GM18873 (cell line): Measurements from ENCODE around the gene NSUN6.
"Not testable (repeated sequence)": the region's sequence is repeated elsewhere in the genome, so short reads cannot be mapped to it uniquely, and the experiment has no call there.

Experiments used
- ATAC-seq: cut with Tn5 transposase; IDR thresholded peaks from one replicate; pipeline ENCODE4 v1.9.1; 2021; ENCODE audit warnings: mild to moderate bottlenecking, moderate library complexity, moderate number of reproducible peaks; ENCODE audit not compliant: unreplicated experiment, low FRiP score

Gene NSUN6

GRCh38 chr10:18615618-18616017 lies 35.8 kb downstream of the NSUN6 start:
- ATAC-seq: no peak

DNA sequence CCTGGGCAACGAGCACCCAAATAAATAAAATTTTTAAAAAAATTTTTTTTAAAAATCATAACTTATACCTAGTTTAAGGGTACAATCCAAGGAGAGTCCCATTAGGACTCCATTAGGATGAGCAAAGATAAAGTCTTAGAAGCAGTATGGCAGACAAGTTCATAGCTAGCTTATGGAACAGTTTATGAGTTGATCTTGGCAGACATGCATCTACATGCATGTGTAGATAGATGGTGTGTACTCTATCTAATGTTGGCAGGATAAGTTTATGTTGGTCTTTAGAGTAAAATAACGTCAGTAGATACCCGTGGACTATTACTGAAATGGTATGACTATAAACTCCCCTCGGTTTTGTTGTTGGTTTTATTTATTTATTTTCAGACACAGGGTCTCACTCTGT lies 40.2 kb downstream of the NSUN6 start:
- ATAC-seq: no peak

- no peak for ATAC-seq
Measured at GRCh38 chr10:18610517-18610916, 40.9 kb downstream of the NSUN6 start.

- no peak for ATAC-seq
Measured at GRCh38 chr10:18608596-18608995, 42.8 kb downstream of the NSUN6 start.

- ATAC-seq: no peak
Measured at GRCh38 chr10:18607503-18608378, 43.6 kb downstream of the NSUN6 start.

- ATAC-seq: no peak
Measured at GRCh38 chr10:18606051-18606695, 45.2 kb downstream of the NSUN6 start.

DNA sequence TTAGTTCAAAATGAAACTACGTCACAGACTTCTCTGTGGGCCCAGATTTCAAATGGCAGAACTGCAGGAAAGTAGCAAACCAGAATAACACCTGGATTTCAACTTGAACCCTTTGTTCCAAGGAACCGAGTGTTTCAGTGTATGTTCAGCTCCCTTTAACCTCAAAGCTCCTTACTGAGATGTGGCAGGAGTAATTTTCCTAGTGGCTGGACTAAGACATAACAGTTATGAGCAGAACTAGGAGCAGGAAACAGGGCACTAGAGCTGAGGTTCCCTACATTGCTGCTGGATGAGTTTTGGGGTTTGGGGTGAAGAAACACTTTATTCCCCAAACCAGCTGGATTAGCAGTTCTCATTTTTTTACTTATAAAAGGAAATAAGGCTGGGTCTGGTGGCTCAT lies 50.1 kb downstream of the NSUN6 start:
- ATAC-seq: no peak

GRCh38 chr10:18599392-18599791 lies 52.0 kb downstream of the NSUN6 start:
- no peak for ATAC-seq

GRCh38 chr10:18594574-18595156 lies 56.7 kb downstream of the NSUN6 start:
- ATAC-seq: no peak

DNA sequence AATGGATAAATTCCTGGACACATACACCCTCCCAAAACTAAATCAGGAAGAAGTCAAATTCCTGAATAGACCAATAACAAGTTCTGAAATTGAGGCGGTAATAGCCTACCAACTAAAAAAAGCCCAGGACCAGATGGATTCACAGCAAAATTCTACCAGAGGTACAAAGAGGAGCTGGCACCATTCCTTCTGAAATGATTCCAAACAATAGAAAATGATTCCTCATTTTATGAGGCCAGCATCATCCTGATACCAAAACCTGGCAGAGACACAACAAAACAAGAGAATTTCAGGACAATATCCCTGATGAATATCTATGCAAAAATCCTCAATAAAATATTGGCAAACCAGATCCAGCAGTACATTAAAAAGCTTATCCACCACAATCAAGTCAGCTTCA lies 60.2 kb downstream of the NSUN6 start:
- not testable (repeated sequence) for ATAC-seq

GRCh38 chr10:18586637-18587036 lies 64.8 kb downstream of the NSUN6 start:
- ATAC-seq: not testable (repeated sequence)

DNA sequence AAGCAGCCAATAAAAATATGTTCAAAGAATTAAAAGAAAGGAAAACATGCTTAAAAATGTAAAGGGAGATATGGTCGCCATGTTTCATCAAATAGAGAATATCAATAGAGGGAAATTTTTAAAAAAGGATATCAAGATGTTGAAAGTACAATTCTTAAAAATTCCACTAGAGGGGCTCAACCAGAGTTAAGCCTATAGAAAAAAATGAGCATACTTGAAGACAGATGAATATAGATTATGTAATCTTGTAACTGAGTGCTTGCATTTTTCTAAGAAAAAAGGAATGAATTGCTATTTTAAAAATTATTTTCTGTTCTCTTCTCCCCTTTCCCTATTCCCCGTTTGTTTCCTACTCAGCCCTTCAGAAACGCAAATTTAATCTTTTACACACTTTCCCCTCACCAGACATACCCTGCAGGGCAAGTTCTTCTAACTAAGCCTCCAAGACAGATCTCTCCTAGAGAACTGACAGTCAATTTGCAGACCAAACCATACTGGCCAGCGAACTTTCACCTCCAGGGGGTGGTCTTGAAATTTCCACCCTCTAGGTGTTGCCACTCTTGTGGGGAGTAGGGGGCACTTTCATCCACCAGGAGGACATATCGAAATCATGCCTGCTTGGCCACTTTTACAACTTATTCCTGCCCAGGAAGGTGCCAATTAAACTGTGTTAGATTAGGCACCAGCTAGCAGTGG lies 67.7 kb downstream of the NSUN6 start:
- ATAC-seq: no peak

- ATAC-seq: no peak
Measured at GRCh38 chr10:18582803-18583202, 68.6 kb downstream of the NSUN6 start.

- ATAC-seq: no peak
Measured at GRCh38 chr10:18577823-18578685, 73.3 kb downstream of the NSUN6 start.

DNA sequence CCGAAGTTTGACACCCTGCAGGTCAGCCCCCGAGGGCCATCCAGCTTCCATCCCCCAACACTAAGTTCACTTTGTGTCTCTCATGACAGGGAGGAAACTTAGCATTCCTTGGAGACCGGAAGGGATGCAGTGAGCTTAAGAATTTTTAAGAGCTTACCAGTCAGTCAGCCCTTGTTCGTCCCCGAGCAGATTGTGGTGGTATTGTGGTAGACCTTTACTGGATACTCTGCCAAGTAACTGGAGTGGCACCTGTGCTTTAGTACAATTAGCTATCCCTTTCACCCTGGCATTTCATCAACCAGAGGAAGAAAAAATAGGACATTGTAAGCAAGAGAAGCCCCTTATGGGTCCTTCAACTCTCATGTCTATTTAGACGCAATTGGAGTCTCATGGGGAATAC lies 74.8 kb downstream of the NSUN6 start:
- ATAC-seq: no peak

DNA sequence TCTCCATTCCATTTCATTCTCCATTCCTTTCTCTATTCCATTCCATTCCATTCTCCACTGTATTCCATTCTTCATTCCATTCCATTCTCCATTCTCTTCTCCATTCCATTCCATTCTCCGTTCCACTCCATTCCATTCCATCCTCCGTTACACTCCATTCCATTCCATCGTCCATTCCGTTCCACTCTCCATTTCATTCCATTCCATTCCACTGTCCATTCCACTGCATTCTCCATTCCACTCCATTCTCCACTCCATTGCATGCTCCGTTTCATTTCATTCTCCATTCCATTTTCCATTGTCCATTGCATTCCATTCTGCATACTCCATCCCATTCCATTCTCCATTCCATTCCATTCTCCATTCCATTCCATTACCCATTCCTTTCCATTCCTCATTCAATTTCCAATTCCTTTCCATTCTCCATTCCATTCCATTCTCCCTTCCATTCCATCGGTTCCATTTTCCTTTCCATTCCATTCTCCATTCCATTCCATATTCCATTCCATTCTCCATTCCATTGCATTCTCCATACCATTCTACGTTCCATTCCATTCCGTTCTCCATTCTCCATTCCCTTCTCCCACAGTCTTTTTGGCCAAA lies 78.3 kb downstream of the NSUN6 start:
- no peak for ATAC-seq

- ATAC-seq: no peak
Measured at GRCh38 chr10:18571780-18572179, 79.6 kb downstream of the NSUN6 start.

DNA sequence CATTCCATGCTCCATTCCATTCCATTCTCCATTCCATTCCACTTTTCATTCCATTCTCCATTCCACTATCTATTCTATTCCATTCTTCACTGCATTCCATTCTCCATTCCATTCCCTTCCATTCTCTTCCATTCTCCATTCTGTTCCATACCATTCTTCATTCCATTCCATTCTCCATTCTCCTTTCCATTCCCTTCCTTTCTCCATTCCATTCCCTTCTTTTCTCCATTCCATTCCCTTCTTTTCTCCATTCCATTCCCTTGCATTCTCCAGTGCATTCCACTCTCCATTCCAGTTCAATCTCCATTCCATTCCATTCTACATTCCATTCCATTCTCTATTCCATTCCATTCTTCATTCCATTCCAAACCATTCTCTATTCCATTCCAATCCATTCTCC lies 80.3 kb downstream of the NSUN6 start:
- no peak for ATAC-seq

- ATAC-seq: not testable (repeated sequence)
Measured at GRCh38 chr10:18570386-18570785, 81.0 kb downstream of the NSUN6 start.
